Type B pancreatic cell (in vitro differentiated cells): ENCODE data around the gene CCBE1. TPM values are rescaled to one million over a fixed set of nuclear protein-coding genes. Genes with fewer than 3 reads are reported as not detected.

Experiments
- DNase-seq: peaks from one replicate; pipeline ENCODE4 v3.0.0; 2021; ENCODE audit warnings: mixed read lengths; ENCODE audit not compliant: unreplicated experiment; ENCODE audit errors: extremely low spot score
- H3K27ac Mint-ChIP-seq: 2 replicates; pipeline ENCODE4 v1.8.0; 2021; ENCODE audit warnings: mild to moderate bottlenecking, mixed read lengths
- H3K27me3 Mint-ChIP-seq: 2 replicates; pipeline ENCODE4 v1.8.0; 2021; ENCODE audit warnings: mixed read lengths
- H3K36me3 Mint-ChIP-seq: 2 replicates; pipeline ENCODE4 v1.8.0; 2021; ENCODE audit warnings: mixed read lengths
- H3K4me1 Mint-ChIP-seq: one replicate; pipeline ENCODE4 v1.8.0; 2021; ENCODE audit warnings: mixed read lengths; ENCODE audit not compliant: unreplicated experiment
- H3K4me3 Mint-ChIP-seq: 2 replicates; pipeline ENCODE4 v1.8.0; 2021; ENCODE audit warnings: mild to moderate bottlenecking, mixed read lengths
- H3K9me3 Mint-ChIP-seq: 2 replicates; pipeline ENCODE4 v1.8.0; 2021; ENCODE audit warnings: mixed read lengths
- total RNA-seq: library from RNA; stranded (reverse); gene quantifications from 2 replicates; pipeline ENCODE4 v1.2.1, GENCODE V29; 2021; ENCODE audit warnings: low replicate concordance
- TF ChIP-seq, protein P1 (sequence below): fragments of 200-600 bp; sonication (generic); conservative IDR thresholded peaks from 2 replicates; pipeline ENCODE4 v1.5.0; 2021; ENCODE audit warnings: antibody characterized with exemption, mild to moderate bottlenecking

The CCBE1 gene
- total RNA-seq, 1 donor from 2014 or later: 51.3 TPM

DNA sequence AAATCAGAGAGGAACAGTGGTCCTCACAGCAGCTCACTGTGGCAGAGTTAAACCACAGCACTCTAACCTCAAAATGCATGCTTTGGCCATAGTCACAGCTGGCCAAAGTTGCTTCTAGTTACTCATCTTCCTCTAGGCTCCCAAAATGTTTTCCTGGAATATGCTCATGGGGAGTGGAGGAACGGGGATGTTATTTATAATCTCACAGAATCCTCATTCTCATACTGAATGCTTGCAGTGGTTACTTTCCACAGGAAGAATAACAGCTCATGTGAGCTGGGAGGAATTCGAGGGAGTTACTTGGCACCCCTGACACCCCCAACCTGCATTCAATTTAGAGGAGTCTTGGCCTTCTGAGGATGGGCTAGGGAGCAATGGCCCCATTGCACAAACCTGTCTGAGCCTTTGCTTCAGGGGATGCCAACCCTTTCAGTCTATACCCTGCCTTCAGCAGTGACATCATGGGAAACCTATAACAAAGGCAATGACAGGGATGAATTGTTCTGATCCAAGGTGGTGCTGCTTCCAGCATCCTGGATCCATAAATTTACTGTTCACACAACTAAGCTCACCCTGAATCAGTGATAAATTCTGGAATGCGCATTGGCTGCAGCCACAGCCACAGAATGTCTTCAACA, 22.4 kb upstream of the CCBE1 start:
- no peak for DNase-seq
- no peaks in the 10 kb centered on the region for H3K36me3 Mint-ChIP-seq
- H3K4me3 Mint-ChIP-seq: no peak overlapping the region
- no peaks in the 10 kb centered on the region for H3K9me3 Mint-ChIP-seq
- H3K4me1 Mint-ChIP-seq: peaks cover 23% of the 10 kb centered on the region
- TF ChIP-seq, protein P1, sequence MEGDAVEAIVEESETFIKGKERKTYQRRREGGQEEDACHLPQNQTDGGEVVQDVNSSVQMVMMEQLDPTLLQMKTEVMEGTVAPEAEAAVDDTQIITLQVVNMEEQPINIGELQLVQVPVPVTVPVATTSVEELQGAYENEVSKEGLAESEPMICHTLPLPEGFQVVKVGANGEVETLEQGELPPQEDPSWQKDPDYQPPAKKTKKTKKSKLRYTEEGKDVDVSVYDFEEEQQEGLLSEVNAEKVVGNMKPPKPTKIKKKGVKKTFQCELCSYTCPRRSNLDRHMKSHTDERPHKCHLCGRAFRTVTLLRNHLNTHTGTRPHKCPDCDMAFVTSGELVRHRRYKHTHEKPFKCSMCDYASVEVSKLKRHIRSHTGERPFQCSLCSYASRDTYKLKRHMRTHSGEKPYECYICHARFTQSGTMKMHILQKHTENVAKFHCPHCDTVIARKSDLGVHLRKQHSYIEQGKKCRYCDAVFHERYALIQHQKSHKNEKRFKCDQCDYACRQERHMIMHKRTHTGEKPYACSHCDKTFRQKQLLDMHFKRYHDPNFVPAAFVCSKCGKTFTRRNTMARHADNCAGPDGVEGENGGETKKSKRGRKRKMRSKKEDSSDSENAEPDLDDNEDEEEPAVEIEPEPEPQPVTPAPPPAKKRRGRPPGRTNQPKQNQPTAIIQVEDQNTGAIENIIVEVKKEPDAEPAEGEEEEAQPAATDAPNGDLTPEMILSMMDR: no peak
- H3K27ac Mint-ChIP-seq: no peak overlapping the region
- H3K27me3 Mint-ChIP-seq: peaks cover 14% of the 10 kb centered on the region

DNA sequence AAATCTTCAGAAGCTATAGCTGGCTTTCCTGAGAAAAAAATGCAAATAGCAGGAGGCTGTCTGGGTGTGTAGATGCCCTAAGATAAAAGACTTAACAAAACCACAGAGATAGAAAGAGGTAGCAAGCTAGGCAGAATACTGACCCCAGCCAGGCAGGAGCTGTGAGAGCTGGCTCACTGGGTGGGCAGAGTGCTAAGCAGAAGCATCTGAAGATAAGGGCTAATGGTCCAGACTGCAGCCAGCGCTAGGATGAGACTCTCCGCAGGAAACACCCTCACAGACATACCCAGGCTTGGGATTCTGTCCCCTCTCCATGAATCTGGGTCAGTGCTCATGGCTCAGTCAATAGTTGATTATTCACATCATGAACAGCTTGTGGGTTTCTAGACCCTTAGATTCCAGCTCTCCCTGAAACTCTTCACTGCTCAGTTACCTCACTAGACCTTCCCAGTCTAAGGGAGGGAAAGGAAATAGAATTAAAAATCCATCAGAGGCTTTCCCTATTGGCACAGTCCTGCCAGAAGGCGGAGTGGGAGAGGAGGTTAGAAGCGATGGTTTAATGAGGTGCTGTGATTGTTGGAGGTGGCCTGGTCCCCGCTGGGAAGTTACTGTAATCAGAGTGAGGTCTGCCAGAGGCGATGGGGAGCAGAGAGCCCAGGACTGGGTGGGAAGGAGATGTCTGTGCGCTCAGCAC, 21.4 kb upstream of the CCBE1 start:
- H3K9me3 Mint-ChIP-seq: no peaks in the 10 kb centered on the region
- H3K27ac Mint-ChIP-seq: no peak overlapping the region
- TF ChIP-seq, protein P1: no peak
- H3K4me3 Mint-ChIP-seq: no peak overlapping the region
- DNase-seq: no peak
- H3K27me3 Mint-ChIP-seq: peaks cover 14% of the 10 kb centered on the region
- peaks cover 26% of the 10 kb centered on the region for H3K4me1 Mint-ChIP-seq
- H3K36me3 Mint-ChIP-seq: no peaks in the 10 kb centered on the region

DNA sequence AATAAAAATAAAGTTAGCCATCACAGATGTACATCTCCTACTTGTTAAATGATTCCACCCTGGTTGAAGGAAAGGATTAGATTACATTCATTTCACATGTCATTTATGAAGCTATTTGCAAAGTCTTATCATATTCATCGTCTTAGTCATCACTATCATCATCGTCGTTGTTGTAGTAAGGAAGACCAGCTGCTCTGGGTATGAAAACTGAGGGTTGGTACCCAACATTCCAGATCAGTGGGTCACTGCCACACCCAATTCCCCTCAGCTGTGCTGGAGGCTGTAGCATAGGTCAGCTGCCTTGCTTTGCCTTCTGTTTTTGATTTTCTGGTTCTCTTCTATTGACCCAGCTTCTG, 20.9 kb upstream of the CCBE1 start:
- no peak overlapping the region for H3K4me3 Mint-ChIP-seq
- peaks cover 26% of the 10 kb centered on the region for H3K4me1 Mint-ChIP-seq
- H3K27ac Mint-ChIP-seq: no peak overlapping the region
- TF ChIP-seq, protein P1: no peak
- H3K36me3 Mint-ChIP-seq: no peaks in the 10 kb centered on the region
- H3K27me3 Mint-ChIP-seq: peaks cover 14% of the 10 kb centered on the region
- no peak for DNase-seq
- no peaks in the 10 kb centered on the region for H3K9me3 Mint-ChIP-seq

DNA sequence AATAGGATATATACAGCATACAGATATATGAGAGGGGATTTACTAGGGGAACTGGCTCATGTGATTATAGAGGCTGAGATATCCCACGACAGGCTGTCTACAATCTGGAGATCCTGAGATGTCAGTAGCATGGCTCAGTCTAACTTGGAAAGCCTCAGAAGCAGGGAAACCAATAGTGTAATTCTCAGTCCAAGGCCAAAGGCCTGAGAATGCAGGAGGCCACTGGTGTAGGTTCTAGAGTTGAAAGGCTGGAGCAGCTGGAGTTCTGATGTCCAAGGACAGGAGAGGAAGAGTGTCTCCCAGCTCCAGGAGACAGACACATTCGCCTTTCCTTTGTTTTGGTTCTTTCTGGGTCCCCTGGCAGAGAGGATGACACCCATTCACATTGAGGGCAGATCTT, 20.1 kb upstream of the CCBE1 start:
- Mint-ChIP-seq H3K4me3 (no peak overlapping the region), H3K36me3 (no peaks in the 10 kb centered on the region), H3K9me3 (no peaks in the 10 kb centered on the region), H3K4me1 (peaks cover 26% of the 10 kb centered on the region), H3K27ac (no peak overlapping the region), H3K27me3 (peaks cover 17% of the 10 kb centered on the region)
- DNase-seq: no peak
- TF ChIP-seq, protein P1: no peak

DNA sequence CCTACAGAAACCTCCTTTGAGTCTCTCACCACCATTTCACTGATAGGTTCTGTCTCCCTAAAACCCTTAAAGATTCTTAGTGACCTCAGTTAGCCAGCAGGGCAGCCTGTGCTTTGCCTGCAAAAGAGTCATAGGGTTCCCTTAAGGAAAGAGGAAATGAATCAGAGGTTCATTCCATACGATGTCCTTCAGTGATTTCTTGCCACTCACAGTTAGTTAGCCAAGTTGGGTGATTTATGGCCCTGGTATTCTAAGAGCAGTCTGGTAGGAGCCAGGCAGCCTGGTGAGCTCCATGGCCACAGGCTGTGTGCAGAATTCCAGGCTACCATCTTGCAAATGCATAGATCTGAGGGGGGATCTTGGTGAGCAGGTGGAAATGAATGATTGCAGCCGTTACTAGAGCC, 18.7 kb upstream of the CCBE1 start:
- no peaks in the 10 kb centered on the region for H3K36me3 Mint-ChIP-seq
- no peak overlapping the region for H3K27ac Mint-ChIP-seq
- H3K27me3 Mint-ChIP-seq: peaks cover 15% of the 10 kb centered on the region
- H3K4me3 Mint-ChIP-seq: no peak overlapping the region
- no peak for DNase-seq
- peaks cover 22% of the 10 kb centered on the region for H3K4me1 Mint-ChIP-seq
- TF ChIP-seq, protein P1: no peak
- H3K9me3 Mint-ChIP-seq: no peaks in the 10 kb centered on the region
